22Rv1 (cell line): ENCODE results near the gene FAAP100.
A peak's percentile ranks its signal among the peaks of the same experiment; 100 is the strongest.

Experiments
- H3K27ac ChIP-seq: fragments of 450-650 bp; 2 replicates; pipeline ENCODE4 v1.5.1; 2017
- ZFX ChIP-seq: fragments of 450-650 bp; IDR thresholded peaks from 2 replicates; pipeline ENCODE4 v1.6.1; 2017; ENCODE audit warnings: antibody characterized with exemption, borderline replicate concordance
- TF ChIP-seq, protein P1 (sequence below): fragments of 450-650 bp; IDR thresholded peaks from 2 replicates; pipeline ENCODE4 v1.5.1; 2017; ENCODE audit warnings: mild to moderate bottlenecking

FAAP100 gene

GRCh38 chr17:81513753-81514488, 38.2 kb downstream of the FAAP100 start:
- peak overlapping the region; percentile 100 for H3K27ac ChIP-seq
- TF ChIP-seq, protein P1, sequence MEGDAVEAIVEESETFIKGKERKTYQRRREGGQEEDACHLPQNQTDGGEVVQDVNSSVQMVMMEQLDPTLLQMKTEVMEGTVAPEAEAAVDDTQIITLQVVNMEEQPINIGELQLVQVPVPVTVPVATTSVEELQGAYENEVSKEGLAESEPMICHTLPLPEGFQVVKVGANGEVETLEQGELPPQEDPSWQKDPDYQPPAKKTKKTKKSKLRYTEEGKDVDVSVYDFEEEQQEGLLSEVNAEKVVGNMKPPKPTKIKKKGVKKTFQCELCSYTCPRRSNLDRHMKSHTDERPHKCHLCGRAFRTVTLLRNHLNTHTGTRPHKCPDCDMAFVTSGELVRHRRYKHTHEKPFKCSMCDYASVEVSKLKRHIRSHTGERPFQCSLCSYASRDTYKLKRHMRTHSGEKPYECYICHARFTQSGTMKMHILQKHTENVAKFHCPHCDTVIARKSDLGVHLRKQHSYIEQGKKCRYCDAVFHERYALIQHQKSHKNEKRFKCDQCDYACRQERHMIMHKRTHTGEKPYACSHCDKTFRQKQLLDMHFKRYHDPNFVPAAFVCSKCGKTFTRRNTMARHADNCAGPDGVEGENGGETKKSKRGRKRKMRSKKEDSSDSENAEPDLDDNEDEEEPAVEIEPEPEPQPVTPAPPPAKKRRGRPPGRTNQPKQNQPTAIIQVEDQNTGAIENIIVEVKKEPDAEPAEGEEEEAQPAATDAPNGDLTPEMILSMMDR, result no peak
- TF ChIP-seq ZFX, result no peak

GRCh38 chr17:81513372-81513752, 38.8 kb downstream of the FAAP100 start:
- H3K27ac ChIP-seq, result peak overlapping the region; percentile 100
- TF ChIP-seq, protein P1, result 0 out of 2 replicates have a peak, but pooled peaks have one; percentile 9
- TF ChIP-seq ZFX, result no peak

DNA sequence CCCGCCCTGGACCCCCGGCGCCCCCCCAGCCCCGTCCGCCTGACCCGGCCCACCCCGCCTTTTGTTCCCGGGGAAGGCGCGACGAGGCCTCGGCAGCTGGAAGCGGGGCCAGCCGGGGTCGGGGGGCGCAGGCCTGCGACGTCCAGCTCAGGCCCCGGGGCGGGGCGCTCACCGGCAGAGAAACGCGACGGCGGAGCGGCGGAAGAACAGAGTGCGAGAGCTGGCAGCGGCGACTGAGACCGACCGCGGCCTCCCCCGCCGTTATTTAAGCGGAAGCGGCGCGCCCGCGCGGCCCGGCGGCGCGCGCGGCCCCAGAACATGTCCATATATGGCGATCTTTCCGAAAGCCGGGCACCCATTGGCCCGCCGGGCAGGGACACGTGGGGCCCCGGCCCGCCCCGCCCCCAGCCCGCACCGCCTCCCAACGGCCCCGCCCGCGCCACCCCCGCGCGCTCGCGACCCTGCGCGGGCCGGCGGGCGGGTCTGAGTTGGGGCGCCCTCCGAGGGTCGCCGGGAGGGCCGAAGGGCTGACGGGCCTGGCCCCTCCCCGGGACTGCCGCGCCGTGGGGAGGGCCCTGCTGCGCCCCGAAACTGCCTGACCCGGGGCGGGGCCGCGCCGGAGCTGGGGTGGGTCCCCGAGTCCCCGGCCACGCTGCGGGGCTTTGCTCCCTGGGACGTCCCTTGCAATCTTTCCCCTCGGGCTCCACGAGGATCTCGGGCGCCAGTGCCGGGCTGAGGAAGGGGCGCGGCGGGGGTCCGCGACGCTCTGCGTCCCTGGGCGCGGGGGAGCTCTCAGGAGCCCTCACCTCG, 39.4 kb downstream of the FAAP100 start, which contains the start of gene ACTG1:
ACTG1 (minus strand) TSS at position 238 of the 810 bp plus-strand sequence. CDS start 445 bp downstream, outside the sequence.
- H3K27ac ChIP-seq, result peak within 1 kb of the TSS; percentile 100
- TF ChIP-seq, protein P1, result no peak
- TF ChIP-seq ZFX, result no peak

- TF ChIP-seq, protein P1, result no peak
- peak overlapping the region; percentile 100 for H3K27ac ChIP-seq
Measured at GRCh38 chr17:81511804-81512561, 40.2 kb downstream of the FAAP100 start.

GRCh38 chr17:81511554-81511803, 40.7 kb downstream of the FAAP100 start:
- peak overlapping the region; percentile 100 for H3K27ac ChIP-seq
- TF ChIP-seq ZFX, result no peak
- TF ChIP-seq, protein P1, result no peak

DNA sequence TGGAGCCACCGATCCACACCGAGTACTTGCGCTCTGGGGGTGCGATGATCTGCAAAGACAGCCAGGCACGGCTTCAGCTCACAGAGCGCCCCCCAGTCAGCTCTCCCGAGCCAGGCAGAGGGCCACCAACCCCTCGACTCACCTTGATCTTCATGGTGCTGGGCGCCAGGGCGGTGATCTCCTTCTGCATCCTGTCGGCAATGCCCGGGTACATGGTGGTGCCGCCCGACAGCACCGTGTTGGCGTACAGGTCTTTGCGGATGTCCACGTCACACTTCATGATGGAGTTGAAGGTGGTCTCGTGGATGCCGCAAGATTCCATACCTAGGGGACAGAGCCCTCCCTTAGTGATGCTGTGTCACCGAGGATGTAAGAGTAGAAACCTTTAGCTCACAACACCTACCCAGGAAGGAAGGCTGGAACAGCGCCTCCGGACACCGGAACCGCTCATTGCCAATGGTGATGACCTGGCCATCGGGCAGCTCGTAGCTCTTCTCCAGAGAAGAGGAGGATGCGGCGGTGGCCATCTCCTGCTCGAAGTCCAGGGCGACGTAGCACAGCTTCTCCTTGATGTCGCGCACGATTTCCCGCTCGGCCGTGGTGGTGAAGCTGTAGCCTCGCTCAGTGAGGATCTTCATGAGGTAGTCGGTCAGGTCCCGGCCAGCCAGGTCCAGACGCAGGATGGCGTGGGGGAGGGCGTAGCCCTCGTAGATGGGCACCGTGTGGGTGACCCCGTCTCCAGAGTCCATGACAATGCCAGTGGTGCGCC, 41.2 kb downstream of the FAAP100 start:
- peak overlapping the region; percentile 100 for H3K27ac ChIP-seq
- no peak for TF ChIP-seq ZFX
- TF ChIP-seq, protein P1, result no peak
